Measurements from ENCODE around the gene TRUB2. TPM values are rescaled to one million over a fixed set of nuclear protein-coding genes. Genes with fewer than 3 reads are reported as not detected.

The TRUB2 gene
- total and polyA plus RNA-seq, 2 donors (not counting 3 experiments of a cell fraction or from before 2014, with no cell fraction given): 21.1 to 39.3 TPM

DNA sequence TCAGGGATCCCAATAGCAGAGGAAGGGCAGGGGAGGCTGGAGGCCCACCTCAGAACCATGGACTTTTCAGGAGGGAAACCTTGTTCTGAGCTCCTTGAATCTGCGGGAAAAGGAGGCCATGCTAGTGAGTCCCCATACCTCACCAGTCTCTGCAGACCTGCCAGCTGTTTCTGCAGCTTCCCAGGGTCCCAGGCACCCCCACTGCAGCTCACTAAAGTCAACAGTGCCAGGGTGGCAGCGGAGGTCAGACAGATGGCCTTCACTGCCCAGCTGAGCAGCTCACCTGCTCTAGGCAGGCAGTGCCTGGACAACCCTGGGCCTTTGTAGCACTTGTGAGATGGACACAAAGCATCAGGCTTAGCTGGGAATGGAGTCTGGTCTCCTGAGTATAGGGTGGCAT, 13.7 kb upstream of the TRUB2 start:
- H3K27ac ChIP-seq (ENCODE audit: insufficient read depth, low read depth, low read length): no peak overlapping the region
- H3K4me1 ChIP-seq (ENCODE audit: control insufficient read depth, extremely low read depth, insufficient read depth, low read length): peaks cover 2% of the 10 kb centered on the region
- peaks cover 2% of the 10 kb centered on the region for H3K79me2 ChIP-seq (ENCODE audit: control insufficient read depth, insufficient read depth, low read length)
- H3K4me3 ChIP-seq (replicated peaks in 1 of 3; ENCODE audit: insufficient read depth in 1 of 3, low read depth in 1 of 3, low read length in 3 of 3): no peak overlapping the region
- TF ChIP-seq, protein P1, sequence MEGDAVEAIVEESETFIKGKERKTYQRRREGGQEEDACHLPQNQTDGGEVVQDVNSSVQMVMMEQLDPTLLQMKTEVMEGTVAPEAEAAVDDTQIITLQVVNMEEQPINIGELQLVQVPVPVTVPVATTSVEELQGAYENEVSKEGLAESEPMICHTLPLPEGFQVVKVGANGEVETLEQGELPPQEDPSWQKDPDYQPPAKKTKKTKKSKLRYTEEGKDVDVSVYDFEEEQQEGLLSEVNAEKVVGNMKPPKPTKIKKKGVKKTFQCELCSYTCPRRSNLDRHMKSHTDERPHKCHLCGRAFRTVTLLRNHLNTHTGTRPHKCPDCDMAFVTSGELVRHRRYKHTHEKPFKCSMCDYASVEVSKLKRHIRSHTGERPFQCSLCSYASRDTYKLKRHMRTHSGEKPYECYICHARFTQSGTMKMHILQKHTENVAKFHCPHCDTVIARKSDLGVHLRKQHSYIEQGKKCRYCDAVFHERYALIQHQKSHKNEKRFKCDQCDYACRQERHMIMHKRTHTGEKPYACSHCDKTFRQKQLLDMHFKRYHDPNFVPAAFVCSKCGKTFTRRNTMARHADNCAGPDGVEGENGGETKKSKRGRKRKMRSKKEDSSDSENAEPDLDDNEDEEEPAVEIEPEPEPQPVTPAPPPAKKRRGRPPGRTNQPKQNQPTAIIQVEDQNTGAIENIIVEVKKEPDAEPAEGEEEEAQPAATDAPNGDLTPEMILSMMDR (IDR thresholded peaks at IDR 0.05; ENCODE audit: extremely low read depth in 1 of 2, insufficient read depth in 1 of 2, low read depth in 1 of 2, low read length in 2 of 2): no peak
- TF ChIP-seq FOS (IDR thresholded peaks at IDR 0.05; ENCODE audit: borderline replicate concordance, insufficient read depth, low read length) (no peak), JUN (IDR thresholded peaks at IDR 0.05; ENCODE audit: borderline replicate concordance, insufficient read depth, insufficient read length, low read depth) (no peak), EZH2 (IDR thresholded peaks at IDR 0.05; ENCODE audit: borderline replicate concordance, low read depth, low read length, severe bottlenecking) (no peak), POLR2A (IDR thresholded peaks at IDR 0.05; ENCODE audit: low read depth, low read length) (no peak), GATA2 (IDR thresholded peaks at IDR 0.05; ENCODE audit: insufficient read depth, insufficient read length, low read depth, low read length) (no peak), MYC (IDR thresholded peaks at IDR 0.05; ENCODE audit: low read depth, low read length) (no peak), POLR2AphosphoS5 (IDR thresholded peaks at IDR 0.05; ENCODE audit: insufficient read depth, low read depth, low read length) (no peak)
- TF ChIP-seq, protein P2, sequence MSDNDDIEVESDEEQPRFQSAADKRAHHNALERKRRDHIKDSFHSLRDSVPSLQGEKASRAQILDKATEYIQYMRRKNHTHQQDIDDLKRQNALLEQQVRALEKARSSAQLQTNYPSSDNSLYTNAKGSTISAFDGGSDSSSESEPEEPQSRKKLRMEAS (IDR thresholded peaks at IDR 0.05; ENCODE audit: insufficient read depth, insufficient read length): no peak
- H3K27me3 ChIP-seq (ENCODE audit: control insufficient read depth in 2 of 2, insufficient read depth in 2 of 2, low read length in 2 of 2): no peaks in the 10 kb centered on the region
- DNase-seq (ENCODE audit: low read depth, low spot score) (no peak), FAIRE-seq (no peak)
- ChIA-PET CTCF (interaction anchor here (0.6 to 1.5 kb wide), 5 partner anchors 9 to 116 kb away, joined by 3 to 7 read pairs (median 3); no protein-coding TSS in a partner anchor), POLR2A (no interaction called here)
- intact Hi-C loops (cut with micrococcal nuclease): no loop called here
- H3K4me2 ChIP-seq (ENCODE audit: insufficient read depth, low read length): no peak overlapping the region
- dilution Hi-C loops (cut with MboI; ENCODE audit: extremely low pct_ligation_motif_present, low sequenced_read_pairs): no loop called here
- no peaks in the 10 kb centered on the region for H4K20me1 ChIP-seq (replicated peaks; ENCODE audit: control insufficient read depth, extremely low read depth, insufficient read depth, low read length)
- no TSS peak for BruUV-seq (replicated peaks)
- H3K9me3 ChIP-seq (replicated peaks; ENCODE audit: control insufficient read depth, insufficient read depth, low read length): no peaks in the 10 kb centered on the region
- H3K36me3 ChIP-seq (ENCODE audit: control insufficient read depth in 2 of 2, extremely low read depth in 1 of 2, insufficient read depth in 2 of 2, low read length in 2 of 2): peaks cover 0 to 8% of the 10 kb centered on the region in 2 experiments
- no peak overlapping the region for H3K9ac ChIP-seq (replicated peaks; ENCODE audit: extremely low read depth, insufficient read depth, low read length)
- no peak overlapping the region for H2AFZ ChIP-seq (ENCODE audit: low read depth, low read length)
- no peaks in the 10 kb centered on the region for H3K9me1 ChIP-seq (replicated peaks; ENCODE audit: control insufficient read depth, extremely low read depth, insufficient read depth, low read length)

All from endothelial cell of umbilical vein (primary cell).